DMS 273 (cell line): ENCODE measurements around the gene ZBTB7C.

Experiments used
- DNase-seq: peaks from one replicate; lab custom pipeline; 2025; ENCODE audit not compliant: unreplicated experiment; lab: John Stamatoyannopoulos, UW

Gene ZBTB7C

DNA sequence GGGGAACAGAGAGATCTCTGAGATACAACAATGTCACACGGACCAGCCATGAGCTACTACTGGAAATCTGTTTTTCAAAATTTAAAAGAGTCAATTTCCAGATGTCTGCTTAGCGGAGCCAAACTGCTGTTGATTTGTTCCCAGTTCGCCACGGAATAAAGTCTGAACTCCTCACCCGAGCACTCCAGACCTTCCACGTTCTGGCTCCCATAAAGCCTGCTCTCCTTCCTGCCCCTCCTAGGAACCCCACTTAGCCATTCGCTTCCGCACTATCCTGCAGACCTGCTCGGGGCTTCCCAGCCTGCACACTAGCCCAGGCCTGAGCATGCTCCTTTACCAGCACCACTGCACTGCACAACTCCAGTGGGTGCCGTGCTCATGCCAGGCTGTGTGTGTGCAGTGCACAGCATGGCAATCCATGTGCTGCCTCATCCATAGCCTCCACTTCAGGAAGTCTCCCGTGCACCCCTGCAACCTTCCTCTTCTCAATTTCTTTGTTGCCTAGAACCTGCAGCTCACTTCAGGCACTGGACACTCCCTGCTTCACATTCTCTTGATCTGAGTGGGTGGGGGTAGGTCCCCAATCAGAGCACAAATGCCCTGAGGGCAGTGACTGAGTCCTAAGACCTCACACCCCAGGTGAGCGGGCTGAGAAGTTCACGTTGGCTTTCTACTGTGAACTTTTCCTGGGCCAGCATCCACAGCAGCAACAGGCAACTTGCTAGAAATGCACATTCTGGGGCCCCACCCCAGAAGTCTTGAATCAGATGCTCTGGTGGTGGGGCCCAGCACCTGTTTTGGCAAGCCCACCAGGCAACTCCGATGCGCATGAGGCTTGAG lies 53.7 kb downstream of the ZBTB7C start:
- no peak for DNase-seq

DNA sequence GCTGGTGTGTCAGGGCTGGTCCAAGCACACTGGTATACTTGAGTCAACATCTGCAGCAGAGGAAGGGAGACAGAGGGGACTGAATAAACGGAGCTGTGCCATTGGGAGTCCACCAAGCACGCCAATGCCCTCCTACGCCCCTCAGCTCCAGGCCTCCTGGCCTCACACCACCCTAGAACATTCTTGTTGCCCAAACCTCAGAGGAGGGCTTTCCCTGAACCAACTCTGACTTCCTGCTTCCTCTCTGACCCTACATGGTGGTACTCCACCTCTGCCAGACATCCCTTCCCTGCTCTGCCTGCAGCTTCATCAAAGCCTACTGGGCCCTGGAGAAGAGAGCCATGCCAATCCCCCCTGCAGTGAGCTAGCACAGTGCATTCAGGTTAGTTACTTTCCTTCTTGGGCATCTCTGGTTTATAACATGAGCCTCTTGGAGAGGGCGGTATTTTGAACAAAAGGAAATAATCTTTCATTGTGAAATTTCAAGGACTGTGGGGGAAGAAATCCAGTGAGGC lies 54.4 kb downstream of the ZBTB7C start:
- DNase-seq = no peak

DNA sequence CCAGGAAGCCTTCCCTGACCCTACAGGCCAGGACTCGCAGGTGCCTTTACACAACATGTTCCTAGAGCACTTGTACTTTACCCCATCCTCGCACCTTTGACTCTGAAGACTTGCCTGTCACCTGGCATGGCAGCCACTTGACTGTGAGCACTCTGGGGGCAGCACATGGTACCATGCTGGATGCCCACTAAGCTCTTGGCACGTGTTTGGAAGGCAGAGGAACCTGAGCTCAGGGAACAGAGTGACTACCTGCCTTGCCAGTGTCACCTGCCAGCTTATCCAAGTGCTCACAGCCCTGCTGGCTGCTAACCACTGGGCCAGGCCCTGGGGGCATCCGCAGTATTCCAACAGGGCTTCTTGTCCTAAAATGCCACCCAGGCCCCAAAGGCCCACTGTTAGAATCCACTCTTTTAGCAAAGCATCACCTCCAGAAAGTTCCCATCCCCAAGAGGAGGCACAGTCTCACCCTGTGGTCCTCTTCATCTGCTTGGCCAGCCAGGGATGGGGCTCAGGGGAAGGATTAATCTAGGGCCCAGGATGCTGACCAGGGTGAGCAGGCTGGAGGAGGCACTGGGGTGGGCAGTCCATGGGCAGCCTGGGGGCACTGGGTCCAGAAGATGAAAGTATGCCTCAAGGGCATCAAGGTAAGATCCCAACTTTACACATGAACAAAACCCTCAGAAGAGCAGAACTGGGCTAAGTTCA lies 57.0 kb downstream of the ZBTB7C start:
- no peak for DNase-seq

DNA sequence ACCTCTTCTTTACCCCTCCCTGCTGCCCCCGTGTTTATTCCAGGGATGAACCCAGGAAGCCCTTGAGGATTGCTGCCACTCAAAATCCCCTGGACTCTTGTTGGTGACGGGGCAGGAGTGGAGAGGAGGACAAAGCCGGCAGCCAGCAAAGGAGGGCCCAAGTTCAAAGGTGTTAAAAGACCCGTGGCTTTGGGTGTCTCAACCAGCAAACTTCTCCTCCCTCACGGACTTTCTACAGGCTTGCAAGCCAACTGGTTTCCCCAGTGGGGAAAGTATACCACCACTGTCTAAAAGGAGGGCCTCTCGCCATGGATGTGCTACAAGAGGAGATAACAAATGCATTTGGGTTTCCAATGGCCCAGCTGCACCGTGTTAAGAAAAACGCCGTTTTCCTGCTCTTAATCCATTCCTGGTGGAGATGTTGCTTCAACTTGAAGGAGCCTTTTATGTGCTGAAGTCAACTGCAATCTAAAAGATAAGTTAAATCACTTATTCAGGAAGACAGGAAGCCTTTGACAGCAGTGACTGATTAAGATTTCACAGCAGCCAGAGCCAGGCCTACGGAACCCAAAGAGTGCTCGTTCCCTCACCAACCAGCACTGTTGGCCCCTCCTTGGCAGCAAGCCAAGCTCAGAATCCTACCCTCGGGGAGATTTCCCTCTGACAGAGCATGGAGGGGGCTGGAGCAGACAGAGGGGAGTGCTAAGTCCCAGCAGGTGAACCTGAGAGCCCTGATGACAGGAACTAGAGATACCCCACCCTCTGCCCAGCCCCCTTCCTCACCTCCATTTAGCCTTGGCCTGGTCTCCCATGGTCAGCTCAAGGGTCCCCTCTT lies 57.8 kb downstream of the ZBTB7C start:
- no peak for DNase-seq

DNA sequence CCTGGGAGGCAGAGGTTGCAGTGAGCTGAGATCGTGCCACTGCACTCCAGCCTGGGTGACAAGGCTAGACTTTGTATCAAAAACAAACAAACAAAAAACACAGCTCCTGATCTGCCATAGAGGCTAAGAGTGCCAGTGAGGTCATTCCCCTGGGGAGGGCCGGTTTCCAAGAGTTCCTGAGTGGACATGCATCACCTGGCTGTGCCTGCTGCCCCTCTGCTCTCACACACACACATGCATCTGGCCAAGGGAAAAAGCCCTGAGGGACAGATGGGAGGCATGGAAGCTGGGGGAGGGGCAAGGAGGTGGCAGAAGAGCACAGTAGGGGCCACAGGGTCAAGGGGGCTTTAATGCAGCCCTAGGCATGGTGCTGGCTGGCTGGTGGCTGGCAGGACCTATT lies 60.4 kb downstream of the ZBTB7C start:
- DNase-seq = peak; percentile 35

DNA sequence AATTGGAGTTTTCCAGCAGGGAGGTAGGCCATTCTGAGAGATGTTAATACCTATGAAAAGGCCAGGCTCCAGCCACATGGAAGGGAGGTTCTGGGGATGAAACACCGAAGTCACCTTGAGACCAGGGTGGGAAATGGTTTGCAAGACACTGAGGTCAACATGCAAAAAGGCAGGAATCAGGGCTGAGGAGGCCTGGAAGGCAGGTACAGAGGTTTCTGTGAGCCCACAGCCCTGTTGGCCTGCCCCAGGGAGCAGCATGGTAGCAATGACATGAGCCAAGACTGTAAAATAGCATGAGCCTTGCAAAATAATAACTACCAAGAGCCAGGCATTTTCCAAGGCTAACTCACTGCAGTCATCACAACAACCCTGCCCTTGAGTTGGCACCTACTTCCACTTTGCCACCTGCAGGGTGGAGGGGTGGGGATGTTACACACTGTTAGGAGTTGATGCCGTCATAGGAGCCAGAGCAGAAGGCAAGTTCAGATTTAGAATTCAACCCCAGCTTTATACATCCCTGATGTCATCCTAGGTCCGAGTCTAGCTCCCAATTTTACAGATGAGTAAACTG lies 61.3 kb downstream of the ZBTB7C start:
- DNase-seq = no peak

DNA sequence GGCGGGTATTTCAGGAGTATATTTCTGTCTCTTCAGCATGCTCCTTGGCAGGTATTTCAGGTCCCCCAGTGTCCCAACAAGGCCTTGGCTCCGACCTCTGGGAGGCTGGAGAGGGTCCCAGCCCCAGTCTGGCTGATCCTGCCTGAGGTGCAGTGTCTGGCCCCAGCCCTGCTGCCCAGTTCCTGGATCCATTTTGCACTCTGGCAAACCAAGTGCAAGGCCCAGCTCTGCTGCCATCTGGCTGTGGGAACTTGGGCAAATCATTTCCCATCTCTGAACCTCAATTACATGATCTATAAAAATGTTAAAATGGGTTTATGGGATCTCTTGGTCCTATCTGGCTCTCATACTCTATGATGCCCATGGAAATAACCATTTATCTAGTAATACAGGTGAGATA lies 63.6 kb downstream of the ZBTB7C start:
- DNase-seq = peak; percentile 56

DNA sequence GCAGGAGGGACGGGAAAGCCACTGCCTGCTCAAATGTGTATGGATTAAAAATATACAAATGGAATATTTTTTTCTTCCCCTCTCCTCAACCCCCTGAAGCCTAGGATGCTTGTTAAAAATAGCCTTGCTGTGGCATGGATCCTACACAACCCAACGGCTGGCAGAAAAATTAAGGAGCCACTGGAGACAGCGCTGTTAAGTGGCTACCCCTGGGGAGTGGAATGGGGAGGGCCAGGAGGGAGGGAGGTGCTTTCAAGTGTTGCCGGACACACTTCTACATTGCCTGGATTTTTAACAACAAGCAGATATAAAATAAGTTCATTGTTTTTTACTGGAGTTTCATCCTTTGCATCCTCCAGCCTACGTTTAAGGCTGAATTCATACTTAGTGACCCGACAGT lies 66.6 kb downstream of the ZBTB7C start:
- DNase-seq = peak; percentile 58

DNA sequence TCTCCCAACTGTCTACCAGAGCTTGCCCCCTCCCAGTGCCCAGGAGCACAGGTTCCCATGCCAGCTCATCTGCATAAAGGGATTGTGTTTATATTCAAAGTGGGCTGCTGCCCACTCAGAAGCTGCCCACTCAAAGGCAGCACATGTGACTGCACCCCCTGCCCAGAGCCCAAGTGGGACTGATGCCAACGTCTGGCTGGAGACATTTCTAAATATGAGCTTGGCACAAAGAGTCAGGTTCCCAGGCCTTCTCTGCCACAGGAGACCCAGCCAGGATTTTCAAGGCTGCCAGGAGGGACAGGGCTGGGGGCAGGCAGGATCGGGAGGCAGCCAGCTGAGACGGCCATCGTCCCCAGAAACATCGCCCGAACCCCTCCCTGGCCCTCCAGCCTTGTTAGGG lies 67.1 kb downstream of the ZBTB7C start:
- peak; percentile 69 for DNase-seq

DNA sequence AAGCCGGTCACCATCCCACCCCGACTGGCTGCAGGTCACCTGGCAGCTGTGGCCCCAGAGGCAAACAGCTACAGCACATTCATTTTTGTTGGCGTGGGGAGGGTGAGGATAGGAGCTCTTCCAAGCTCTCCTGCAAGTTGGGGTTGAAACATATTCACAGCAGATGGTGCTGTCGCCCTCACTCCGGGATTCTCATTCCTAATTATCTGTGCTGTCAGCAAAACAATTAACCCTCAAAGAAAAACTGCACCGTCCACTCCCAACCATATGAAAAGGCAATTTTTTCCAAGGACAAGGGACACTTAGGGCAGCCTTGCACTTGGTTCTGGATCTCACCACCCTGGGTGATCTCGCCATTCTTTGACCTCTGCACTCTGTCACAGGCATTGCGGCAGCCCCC lies 68.6 kb downstream of the ZBTB7C start:
- peak; percentile 85 for DNase-seq

DNA sequence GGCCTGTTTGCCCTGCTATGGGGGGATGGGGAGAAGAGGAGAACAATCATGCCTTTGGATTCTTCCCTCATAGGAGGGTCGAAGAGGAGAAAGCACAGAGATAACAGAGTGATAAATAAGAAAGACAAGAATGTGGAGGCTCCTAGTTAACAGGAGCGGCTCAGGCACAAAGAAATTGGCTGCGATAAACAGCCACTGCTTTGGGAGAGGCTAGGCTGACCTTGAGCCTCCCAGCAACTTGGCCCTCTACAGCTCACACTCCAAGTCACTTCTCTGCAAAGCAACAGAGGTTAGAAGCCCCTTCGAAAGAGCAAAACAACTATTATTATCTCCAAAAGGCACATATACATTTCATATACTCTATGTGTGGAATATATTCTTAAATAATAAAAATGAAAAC lies 69.5 kb downstream of the ZBTB7C start:
- no peak for DNase-seq

DNA sequence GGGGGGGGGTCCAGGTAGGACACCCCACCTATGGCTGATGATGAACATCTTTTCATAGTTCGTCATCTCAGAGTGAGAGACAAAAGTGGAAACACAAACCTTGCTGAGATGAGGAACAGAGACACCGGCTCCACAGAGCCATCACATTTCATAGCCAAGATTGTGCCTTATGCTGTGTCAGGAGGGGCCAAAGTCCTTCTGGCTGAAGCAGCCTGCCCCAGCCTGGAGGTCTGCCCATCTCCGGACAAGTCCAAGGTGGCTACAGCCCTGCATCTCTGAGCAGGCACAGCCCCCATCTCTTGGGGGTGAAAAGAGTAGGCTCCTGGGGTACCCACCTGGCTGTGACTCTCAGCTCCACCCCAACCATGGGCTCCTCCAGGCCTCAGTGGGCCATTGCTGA lies 70.3 kb downstream of the ZBTB7C start:
- DNase-seq = no peak

DNA sequence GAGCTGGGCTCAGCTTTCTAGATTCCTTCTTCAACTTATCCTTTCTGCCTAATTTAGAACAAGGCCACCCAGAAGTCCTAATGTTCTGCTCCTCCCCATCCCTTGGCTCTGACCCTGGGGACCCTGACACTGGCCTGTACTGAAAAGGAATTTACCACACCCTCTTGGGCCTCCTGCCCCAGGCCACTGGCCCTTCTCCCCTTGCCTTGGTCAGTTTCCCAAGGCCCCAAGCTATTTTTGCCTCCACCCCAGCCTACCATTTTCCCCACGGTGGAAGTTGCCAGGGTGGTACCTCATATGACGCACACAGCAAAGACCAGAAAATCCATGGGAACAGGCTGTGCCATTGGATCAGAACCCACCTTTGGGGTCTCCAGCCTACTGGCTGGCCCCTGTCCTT lies 72.1 kb downstream of the ZBTB7C start:
- no peak for DNase-seq

DNA sequence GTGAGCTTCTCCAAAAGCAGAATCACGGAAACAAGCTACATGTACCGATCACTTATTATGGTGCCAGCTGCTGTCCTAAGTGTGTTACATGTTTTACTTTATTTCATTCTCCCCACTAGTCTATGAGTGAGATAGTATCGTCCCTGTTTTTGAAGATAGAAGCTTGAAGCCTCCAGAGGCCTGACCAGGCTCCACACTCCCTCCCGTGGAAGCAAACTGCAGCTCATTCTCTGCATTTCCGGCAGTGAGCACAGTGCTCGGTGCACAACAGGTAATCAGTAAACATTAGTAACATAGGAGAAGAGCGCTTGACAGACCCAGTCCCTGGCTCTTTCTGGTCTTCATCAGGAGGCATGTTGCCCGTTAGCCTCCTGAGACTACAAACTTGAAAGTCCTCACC lies 72.9 kb downstream of the ZBTB7C start:
- no peak for DNase-seq

DNA sequence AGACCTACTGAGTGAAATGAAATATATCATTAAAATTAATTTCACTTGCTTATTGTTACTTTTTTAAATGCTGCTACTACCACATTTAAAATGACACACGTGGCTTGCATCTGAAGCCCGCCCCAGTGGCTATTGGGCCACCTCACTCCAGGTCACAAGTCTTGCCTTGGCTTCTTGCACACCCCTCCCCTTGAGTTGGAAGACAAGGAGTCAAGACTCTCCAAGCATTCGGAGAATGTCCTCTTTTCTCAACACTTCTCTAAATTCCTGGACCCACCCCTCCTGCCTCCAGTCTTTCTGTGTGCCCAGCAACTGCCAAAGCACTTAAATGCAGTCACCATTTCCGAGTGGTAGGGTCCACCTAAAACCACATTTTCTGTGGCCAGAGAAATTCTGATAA lies 73.4 kb downstream of the ZBTB7C start:
- DNase-seq = no peak

DNA sequence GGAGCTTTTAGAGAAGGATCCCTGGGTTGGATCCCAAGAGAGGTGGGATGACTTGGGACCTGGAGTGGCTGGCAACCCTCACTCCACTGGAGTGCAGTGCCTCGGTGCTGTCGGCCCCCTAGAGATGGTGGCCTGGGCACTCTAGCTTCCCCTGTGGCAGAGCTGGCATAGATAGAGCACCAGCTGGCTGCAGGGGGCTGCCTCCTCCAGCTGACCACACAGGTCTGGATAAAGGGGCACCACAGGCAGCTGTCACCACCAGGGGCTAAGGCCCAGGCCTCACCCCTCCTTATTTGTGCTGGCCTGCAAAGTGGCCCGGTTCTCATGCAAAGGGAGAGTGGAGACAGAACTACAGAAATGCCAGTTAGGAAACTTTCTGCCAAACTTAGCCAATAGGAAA lies 74.3 kb downstream of the ZBTB7C start:
- no peak for DNase-seq

DNA sequence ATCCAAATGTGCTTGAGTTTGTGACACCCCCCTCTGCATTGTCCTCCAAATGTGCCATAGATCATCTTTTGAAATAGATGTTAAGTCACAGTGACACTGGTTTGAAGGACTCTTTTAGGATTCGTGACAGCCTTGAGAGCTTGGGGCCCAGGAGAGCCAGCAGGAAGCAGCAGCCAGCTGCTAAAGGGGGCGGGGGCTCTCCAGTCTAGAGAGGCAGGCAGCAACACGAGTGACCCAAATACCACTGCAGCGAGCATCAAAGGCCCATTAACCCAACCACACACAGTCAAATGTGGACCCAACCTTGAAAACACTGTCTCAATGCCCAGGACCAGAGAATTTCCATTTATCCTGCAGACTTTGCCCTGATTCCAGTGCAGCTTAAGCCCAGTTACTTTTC lies 75.6 kb downstream of the ZBTB7C start:
- DNase-seq = no peak

DNA sequence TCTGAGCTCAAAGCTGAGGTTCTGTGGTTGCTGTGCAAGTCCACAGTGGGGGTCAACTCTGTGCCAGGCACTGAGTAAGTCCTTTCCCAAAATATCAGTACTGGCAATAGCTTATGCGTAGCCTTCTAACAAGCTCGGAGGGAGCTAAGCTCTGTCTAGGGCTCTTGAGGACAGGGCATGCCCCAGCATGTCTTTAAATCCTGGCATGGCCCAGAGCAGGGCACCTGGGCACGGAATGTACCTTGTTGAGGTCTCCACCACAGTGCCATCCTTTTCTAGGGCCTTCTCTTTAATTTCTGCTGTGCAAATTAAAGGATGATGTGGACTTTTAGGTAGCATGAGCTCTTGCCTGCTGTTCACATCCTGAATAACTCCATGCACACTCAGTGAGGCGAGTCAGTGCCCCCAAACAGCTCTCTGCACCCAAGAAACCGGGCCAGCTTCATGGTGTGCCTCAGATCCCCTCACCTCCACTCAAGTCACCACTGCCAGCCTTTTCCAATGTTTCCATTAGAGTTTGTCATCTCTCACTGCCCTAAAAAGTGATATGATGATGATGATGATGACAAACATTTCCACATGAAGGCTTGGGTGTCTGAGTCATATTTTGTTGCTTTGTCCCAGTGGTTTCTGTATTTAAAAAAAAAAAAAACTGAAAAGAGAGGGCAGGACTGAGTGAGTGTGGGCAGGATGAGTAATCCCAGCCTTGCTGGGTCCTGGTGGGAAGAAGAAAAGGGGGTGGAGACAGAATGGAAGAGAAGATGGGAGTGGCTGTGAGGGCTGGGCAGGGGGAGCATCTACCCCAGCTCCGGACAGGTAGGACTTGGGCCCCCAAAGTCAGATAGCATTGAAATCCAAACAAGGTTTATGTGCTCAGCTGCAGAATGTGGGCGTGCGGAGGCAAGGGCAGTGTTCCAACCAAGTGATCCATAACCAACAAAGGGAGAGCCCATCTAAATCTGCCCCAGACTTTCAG lies 78.9 kb downstream of the ZBTB7C start:
- DNase-seq = no peak

DNA sequence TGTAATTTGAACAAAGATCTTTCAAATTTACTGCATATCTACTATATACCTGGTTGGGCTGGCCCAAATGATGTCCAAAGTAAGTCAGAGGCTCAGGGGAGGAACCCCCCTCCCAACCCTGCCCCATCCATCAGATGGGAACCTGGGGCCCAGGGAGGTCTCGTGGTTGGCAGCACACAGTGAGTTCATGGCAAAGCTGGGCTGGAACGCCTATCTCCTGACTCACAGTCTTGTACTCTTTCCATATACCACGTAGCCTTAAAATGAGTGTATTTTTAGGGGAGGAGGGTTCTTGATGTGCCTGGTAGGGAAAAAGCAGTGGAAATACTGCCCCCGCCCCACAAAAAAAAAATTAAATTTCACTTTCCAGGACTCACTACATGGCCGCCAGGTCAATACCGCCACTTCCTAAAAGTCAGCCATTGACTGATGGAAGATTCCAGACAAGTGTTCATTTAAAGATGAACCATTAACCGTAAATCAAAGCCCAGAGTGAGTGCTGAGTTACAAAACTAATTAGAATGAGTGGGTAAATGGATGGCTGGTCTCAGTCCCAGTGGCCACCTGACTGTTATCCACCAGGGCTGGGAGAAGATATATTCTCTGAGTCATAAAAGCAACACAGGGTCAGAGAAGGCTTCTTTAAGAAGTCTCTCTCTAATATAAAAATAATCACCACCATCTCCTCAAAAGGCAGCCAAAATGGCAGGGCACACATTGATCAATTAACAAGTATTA lies 80.5 kb downstream of the ZBTB7C start:
- DNase-seq = no peak
